GM21825 (cell line): Measurements from ENCODE around the gene SPCS2.
"Not testable (repeated sequence)": the region's sequence is repeated elsewhere in the genome, so short reads cannot be mapped to it uniquely, and the experiment has no call there.

Experiments used
- ATAC-seq: cut with Tn5 transposase; IDR thresholded peaks from one replicate; pipeline ENCODE4 v1.9.1; 2021; ENCODE audit warnings: mild to moderate bottlenecking, moderate library complexity; ENCODE audit not compliant: unreplicated experiment

Gene SPCS2

DNA sequence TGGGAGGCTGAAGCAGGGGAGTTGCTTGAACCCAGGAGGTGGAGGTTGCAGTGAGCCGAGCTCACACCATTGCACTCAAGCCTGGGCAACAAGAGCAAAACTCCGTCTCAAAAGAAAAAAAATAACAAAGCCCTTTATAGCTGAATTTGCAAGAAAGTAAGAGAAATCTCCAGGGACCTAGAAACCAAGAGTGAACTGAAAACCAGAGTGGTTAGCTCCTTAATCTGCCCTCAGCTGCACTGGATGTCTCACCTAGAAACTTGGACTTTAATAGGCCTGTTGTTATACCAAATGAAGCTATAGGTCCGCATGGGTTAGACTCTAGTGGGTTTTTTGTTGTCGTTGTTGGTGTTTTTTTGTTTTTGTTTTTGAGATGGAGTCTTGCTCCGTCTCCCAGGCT, 43.8 kb downstream of the SPCS2 start:
- ATAC-seq: no peak

DNA sequence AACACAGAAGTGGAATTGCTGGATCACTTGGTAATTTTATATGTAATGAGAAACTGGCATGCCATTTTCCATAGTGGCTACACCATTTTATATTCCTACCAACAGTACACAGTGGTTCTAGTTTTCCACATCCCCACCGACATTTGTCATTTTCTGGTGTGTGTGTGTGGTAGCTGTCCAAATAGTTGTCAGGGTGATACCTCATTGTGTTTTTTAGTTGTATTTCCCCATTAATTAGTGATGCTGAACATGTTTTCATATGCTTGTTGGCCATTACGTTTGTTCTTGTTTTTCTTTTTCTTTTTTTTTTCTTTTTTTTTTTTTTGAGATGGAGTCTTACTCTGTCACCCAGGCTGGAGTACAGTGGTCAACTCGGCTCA, 51.9 kb downstream of the SPCS2 start:
- no peak for ATAC-seq

DNA sequence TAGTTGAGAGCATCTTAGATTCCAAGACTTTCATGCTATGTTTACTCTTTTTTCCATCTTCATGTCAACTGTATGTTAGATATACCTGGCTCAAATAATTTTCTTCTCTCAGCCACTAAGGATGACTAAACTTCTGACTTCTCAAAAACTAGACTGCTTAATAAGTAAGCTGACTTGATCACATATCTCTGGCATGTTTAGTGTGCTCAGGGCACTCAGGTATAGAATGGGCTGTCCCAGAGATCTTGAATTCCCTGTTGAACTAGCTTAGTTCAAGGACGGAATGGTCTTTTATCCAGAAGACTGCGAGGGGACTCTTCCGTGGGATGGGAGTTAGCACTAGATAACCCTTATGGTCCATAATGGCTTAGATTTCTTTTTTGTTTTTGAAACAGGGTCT, 52.6 kb downstream of the SPCS2 start:
- ATAC-seq: no peak

DNA sequence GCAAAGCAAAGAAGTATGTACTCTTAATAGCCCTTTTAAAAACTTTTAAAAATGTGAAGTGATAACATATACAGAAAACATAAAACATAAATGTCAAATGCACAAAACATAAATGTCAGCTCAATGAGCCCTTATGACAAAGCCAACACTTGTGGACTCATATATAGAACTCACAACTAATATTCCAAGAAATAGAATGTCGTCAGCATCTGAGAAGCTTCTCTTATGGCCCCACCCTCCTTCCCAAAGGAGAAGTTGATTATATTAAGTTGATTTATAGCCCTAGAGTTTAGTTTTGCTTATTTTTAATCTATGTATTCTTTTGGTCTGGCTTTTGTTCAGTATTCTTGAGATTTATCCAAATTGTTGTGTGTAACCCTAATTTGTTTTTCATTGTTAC, 53.5 kb downstream of the SPCS2 start:
- ATAC-seq: no peak

DNA sequence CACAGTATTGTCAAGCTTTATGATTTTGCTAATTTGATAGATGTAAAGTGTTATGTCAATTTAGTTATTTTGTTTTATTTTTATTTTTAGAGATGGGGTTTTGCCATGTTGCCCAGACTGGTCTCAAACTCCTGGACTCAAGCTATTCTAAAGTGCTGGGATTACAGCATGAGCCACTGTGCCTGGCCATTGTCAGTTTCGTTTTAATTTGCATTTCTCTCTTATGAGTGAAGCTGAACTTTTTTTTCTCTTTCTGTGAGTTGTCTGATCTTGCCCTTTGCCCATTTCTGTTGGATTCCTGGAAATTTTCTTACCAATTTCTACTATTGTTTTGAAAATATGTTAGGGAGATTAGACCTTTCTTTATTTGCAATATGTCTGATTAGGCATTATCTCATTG, 55.1 kb downstream of the SPCS2 start:
- ATAC-seq: no peak

DNA sequence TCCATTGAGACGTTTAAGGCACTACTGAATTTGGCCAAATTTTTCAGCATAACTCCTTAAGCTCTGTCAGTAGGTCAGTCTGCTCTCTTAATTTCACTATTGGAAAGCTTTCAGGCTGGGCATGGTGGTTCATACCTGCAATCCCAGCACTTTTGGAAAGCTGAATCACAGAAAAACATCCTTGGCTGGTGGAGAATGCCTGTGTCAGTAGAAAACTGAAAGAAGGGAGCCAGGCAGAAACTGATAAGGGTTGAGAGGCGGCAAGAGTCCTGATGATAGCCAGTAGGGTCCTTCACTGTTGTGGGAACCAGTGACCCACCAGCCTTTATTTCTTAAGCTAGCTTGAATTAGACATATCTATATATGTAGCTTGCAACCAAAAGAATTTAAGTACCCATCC, 62.3 kb downstream of the SPCS2 start:
- ATAC-seq: no peak

DNA sequence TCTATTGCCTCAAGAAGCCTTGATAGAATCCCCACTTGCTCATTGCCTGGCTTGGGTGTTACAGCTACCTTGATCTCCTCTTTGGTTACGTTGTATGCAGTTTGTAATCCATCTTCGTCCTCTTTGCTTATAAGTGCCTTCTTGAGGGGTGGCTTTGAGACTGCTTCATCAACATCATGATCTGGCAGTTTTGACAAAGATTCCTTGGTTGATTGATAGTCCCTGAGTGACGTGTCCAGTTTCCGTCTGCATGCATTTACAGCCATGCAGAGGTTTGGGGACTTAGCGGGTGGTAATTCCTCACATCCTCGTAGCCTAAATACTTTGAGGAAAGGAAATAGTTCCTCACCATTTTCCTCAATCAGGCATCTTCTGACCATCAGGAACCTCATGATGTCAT, 62.8 kb downstream of the SPCS2 start:
- no peak for ATAC-seq

DNA sequence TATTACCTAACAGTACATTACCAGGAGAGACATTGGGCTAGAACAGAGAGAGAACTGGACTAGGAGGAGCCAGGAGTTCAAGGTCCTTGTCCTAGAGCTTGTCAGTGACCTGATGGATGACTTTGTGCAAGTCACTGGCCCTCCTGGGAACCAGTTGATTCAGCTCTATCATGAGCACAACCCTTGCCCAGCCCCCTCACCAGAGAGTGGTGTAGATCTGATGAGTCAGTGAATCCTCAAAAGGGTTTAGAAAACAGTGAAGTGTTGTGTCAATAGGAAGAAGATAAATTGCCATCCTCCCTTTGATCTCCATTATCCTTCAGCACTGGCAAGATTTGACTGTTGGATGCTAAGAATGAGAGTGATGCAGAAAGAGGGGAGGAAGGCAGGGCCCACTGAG, 64.0 kb downstream of the SPCS2 start:
- ATAC-seq: no peak

DNA sequence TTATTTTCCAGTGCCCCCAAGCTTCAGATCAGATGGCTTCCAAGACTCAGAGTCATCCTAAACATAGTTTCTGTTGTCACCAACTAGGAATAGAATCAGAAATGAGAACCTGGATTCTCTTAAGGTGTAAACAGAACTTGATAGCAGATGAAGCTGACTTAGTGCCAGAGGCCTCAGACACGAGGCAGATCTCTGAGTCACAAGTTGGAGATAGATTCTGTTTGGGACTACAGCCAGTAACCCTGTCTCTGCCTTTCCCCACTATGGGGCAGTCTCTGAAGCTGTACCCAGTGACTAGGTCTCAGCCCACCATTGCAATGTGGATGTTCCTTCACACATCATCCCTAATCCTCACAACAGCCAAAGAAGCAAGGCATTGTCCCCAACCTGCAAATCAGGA, 65.1 kb downstream of the SPCS2 start:
- no peak for ATAC-seq

DNA sequence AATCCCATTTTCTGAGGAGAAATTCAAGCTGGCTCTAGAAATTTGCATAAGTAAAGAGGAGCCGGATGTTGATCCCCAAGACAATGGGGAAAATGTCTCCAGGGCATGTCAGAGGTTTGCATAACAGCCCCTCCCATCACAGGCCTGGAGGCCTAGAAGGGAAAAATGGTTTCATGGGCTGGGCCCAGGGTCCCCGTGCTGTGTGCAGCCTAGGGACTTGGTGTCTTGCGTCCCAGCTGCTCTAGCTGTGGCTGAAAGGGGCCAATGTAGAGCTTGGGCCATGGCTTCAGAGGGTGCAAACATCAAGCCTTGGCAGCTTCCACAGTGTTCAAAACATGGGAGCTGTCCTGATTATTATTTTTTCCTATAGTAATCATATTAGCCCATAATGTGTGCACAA, 70.1 kb downstream of the SPCS2 start:
- not testable (repeated sequence) for ATAC-seq

DNA sequence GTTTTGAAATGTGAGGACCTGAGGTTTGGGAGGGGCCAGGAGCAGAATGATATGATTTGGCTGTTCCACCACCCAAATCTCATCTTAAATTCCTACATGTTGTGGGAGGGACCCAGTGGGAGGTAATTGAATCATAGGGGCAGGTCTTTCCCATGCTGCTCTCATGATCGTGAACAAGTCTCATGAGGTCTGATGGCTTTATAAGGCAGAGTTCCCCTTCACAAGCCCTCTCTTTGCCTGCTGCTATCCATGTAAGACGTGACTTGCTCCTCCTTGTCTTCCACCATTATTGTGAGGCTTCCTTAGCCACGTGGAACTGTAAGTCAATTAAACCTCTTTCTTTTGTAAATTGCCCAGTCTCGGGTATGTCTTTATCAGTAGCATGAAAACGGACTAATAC, 71.3 kb downstream of the SPCS2 start:
- not testable (repeated sequence) for ATAC-seq

DNA sequence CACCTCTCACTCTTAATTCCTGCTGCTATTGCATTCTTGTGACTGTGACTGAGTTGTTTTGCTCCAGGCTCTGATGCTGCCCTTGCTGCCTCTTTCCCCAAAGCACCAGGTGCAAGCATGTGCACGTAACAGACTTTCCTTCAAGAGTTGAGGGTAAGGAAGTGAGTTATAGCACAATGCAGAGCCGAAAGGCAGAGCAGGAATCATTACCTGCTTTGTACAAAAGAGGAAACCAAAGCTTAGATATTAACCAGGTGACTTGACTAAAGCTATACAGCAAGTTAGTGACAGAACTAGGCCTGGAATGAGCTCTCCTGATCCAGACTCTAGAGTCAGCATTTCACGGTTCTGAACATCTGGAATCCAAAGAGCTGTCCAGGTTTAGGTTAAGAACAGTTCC, 73.2 kb downstream of the SPCS2 start:
- ATAC-seq: peak; percentile 47

DNA sequence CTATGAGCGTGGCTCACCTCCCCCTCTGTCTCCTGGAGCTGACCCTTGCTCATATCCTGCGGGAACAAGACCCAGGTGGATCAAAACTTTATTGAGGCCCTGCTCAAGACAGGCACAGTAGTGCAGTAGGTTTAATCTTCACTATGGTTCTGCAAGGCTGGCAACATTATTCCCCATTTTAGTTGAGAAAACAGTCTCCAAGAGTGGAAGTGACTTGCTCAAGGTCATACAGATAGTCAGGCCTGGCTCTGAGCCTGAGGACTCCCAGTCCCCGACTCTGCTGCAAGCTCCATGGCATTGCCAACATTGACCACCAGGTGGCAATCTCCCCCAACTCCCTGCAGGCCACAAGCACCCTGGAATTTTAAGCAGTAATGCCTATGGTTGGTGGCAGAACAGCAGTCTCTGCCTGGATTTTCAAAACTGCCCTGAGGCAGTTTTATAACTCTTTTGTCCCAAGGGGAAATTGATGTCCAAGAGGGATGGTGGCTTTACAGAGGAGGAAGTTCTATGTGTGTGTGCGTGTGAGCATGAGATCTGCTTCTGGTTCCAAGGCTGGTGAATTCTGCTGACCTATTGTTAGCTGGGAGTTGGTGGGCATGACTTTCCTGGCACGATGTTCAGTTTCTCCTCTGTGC, 73.8 kb downstream of the SPCS2 start:
- peak; percentile 76 for ATAC-seq

DNA sequence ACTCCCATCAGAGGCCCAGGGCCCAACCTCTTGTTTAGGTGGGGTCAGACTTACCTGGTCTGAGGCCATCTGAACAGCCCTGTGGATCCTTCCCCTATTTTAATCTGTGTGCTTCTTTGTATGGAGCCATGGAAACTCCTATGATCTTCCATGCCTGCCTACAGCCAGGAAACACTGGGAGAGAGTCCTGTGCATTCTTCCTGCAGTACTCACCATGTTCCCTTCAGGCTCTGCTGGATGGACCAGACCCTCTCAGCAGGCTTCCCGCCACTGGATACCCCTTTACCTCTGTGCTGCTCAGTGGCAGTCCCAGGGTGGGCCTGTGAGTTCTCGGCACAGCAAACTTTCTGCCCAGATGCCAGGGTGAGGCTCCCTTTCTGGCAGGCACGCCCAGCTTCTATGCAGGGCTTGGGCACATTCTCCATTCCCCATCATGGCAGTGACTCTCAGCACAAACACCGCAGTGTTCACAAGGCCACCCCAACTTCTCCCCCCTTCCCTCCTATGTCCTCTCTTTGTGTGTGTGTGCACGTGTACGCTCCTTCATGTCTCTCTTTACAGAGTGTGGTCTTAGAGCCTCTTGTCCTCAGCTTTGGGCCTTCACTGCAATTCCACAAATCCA, 74.5 kb downstream of the SPCS2 start:
- ATAC-seq: no peak

DNA sequence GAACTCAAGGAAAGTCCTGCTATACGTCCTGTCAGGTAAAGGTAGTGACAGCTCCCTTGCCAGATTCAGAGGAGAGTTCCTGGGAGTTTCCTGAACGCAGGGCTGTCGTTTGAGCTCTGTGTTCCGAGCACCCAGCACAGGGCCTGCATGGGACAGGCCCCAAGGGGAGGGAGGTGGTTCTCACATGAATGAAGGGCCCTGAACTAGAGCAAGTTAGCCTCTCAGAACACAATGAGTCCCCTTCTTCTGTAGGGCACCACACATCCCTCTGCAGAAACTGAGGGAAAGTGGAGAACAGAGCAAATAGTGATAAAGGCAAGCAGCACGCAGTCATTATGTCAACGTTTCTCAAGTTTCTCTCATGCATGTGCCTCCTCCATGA, 75.0 kb downstream of the SPCS2 start:
- no peak for ATAC-seq

DNA sequence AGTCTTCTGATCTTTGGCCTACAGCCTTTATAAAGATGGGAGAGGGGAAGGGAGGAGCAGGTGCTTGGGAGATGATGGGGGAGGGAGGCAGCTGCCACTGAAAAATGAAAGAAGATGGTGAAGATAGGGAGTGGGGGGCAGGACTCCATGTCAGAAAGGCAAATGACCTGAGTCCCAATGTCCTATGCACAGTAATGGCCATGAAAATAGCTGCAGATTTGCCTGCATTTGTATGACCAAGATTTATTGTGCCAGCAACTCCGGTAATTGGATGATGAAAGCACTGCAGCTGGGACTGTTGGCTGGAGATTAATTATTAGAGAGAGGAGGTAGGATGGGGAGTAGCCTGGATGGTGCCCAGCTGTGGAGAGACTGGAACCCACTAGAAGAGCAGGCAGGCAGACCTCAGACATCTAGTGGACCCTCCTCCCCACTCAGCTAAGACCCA, 75.7 kb downstream of the SPCS2 start:
- no peak for ATAC-seq

DNA sequence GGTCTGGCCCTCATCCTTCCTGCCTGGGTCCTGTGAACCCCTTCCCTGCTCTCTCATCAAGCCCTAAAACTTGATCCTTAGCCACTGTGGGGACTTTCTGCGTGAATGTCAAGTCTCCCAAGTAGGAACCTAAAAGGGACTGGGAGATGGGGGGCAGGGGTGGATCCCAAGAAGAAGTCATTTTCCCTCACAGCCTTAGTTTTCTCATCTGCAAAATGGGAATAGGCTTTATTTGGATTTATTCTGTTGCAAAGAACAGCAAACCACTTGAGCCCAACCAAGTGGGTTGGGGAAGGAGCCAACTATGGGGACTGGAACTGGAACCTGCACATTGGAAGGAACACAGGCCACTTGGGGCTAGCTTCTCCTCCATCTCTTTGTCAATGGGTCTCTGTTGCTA, 76.5 kb downstream of the SPCS2 start:
- ATAC-seq: no peak

DNA sequence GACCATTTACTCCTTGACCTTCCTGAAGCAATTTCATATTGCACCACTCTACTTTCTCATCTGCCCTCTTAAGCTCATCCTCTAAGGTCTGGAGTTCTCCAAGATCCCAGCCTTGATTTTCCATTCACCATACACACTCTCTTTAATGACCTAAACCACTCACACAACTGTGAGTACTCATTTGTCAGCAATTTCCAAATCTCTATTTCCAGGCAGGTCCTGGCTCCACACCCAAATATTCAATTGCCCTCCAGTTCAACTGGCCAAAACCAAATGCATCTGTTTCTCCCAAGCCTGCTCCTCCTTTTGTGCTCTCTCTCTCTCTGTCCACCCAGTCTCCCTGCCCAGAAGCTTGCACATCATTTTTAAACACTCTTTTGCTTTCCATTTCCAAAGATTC, 79.3 kb downstream of the SPCS2 start:
- no peak for ATAC-seq
